Motor neuron (in vitro differentiated cells): ENCODE measurements around the gene PHTF2. TPM values are rescaled to one million over a fixed set of nuclear protein-coding genes. Genes with fewer than 3 reads are reported as not detected.
A peak's percentile ranks its signal among the peaks of the same experiment; 100 is the strongest.

Experiments used
- ATAC-seq, 8 experiments: fragments of 200-7000 bp; cut with Tn5 transposase; replicated peaks in 6 of 8; 2 replicates each; pipeline ENCODE4 v1.8.0; 2021; ENCODE audit warnings: mild to moderate bottlenecking in 8 of 8, moderate library complexity in 8 of 8
- H3K27ac ChIP-seq, 2 donors: fragments of 250-450 bp; sonication (Bioruptor Pico); 2 replicates each; pipeline ENCODE4 v1.9.0; 2021; ENCODE audit warnings: antibody characterized with exemption in 2 of 2, mild to moderate bottlenecking in 2 of 2, moderate library complexity in 1 of 2
- H3K4me1 ChIP-seq, 2 donors: fragments of 250-450 bp; sonication (Bioruptor Pico); replicated peaks in 1 of 2; 2 replicates each; pipeline ENCODE4 v1.6.1; 2021; ENCODE audit warnings: antibody characterized with exemption in 2 of 2, mild to moderate bottlenecking in 2 of 2, moderate library complexity in 1 of 2
- H3K4me3 ChIP-seq, 5 donors: fragments of 250-450 bp; sonication (Bioruptor Pico); 2 replicates each; pipeline ENCODE4 v1.9.0; 2021; ENCODE audit warnings: antibody characterized with exemption in 5 of 5, mild to moderate bottlenecking in 5 of 5, moderate library complexity in 4 of 5
- WGBS, 10 experiments: fragments of 450-650 bp; shearing (Covaris generic); methylation state at CpG; one replicate each; pipeline ENCODE4 v1.0.0; 2022; 5-methylcytosine and 5-hydroxymethylcytosine counted together
- in situ Hi-C, 9 experiments: fragments of 400-800 bp; cut with MboI; loops; one replicate each; pipeline ENCODE4 v1.15.0; 2021; ENCODE audit warnings: low sequenced_read_pairs in 9 of 9, low pct_unique_long_range_greater_than_20kb in 2 of 9; ENCODE audit not compliant: unreplicated experiment in 9 of 9
- total RNA-seq, 8 experiments: library from RNA; unstranded; fragments of 300-600 nt; gene quantifications; 2 replicates each; pipeline versions ENCODE4 v1.2.3 to v1.2.4, GENCODE V29; 2022

The PHTF2 gene
- total RNA-seq = 10 to 100 TPM; 15.9 to 36.9 (median 19.4) TPM

DNA sequence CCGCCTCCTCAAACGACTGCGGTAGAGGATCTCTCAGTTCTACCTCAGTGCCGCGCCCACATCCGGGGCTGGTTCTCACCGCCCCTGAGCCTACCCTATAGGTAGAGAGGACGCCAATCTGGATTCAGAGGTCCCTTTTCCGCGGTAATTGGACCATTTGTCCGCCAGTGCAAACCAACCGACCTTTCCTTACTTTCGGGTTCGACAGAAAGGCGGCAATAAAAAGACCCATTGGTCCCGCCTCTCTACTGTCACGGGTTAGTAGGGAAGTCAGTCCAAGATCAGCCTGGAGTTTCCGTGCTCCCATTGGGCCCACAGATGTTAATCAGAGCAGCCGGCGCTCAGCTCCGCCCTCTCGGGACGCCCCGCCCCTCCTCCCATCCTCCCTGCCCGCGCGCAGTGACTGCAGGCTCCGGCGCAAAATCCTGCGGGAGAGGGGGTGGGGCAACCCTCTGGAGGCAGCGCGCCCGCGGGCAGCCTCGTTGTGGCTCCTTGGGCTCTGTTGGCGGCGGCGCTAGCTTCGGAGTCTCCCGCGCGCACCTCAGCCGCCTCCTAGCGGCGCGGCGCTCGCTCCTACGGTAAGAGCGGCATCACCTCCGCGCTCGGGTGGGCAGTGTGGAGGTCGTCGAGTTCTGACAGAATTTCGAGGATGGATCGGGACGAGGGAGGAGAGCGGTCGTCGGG is at the start of gene PHTF2, which contains the start of gene TMEM60:
Gene PHTF2, plus strand, starts transcription at position 380 of the 684 bp plus-strand sequence.
Gene TMEM60, minus strand, starts transcription at position 41 of the 684 bp plus-strand sequence. CDS start 4,061 bp downstream, outside the sequence.
- H3K4me1 ChIP-seq = peaks cover 7 to 15% of the 10 kb centered on the region in 2 donors
- peak within 1 kb of the TSS; percentile 76 to 86 for H3K27ac ChIP-seq
- 0 to 1% (median 0%) methylated on average over 4 to 20 of the region's 61 CpGs; no CpG with 5 or more reads in 5 of the 10 experiments for WGBS, 10 experiments
- ATAC-seq = peak; percentile 87 to 92 (median 92)
- in situ Hi-C loops = no loop called here
- peak within 1 kb of the TSS; percentile 72 to 88 (median 79) for H3K4me3 ChIP-seq

DNA sequence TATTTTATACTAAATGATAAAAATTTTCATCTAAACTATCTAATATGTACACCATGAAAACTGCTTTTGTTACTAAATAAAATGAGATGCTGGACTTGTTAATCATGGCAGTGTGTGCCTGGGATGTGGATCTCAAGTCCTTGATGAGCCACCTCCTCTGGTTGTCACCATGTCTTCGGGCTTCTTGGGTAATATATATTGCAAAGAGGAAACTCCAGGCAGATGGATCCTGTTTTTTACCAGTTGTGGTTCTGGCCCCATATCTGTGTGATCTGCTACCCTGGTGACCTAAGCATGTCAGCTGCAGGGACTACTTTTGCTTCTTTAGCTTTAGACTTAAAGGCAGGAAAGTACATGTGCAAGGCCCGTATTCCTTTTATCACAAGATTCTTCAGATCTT is 46.6 kb upstream of the PHTF2 start:
- in situ Hi-C loops = loop anchor here in 6 of 9 experiments (25.0 kb wide), 1 partner anchor 90 kb away; no protein-coding TSS in a partner anchor
- 57 to 100% (median 77%) methylated on average over 1 to 2 of the region's 2 CpGs; no CpG with 5 or more reads in 4 of the 10 experiments for WGBS, 10 experiments
- no peaks in the 10 kb centered on the region for H3K4me1 ChIP-seq

DNA sequence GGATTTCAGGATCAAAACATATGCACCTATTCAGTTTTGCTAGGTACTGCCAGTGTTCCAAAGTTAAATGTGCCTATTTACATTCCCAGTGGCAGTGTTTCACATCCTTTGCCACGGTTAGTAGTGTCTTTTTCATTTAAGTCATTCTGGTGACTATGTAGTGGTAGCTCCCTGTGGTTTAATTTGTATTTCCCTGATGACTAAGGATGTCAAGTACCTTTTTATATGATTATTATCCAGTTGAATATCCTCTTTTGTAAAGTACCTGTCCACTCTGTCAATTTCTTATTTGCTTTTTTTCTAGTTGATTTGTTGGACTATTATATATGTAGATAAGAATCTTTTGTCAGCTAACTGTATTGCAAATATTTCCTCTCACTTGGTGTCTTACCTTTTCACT is 45.4 kb upstream of the PHTF2 start:
- in situ Hi-C loops = loop anchor here in 6 of 9 experiments (25.0 kb wide), 1 partner anchor 91 kb away; no protein-coding TSS in a partner anchor
- Histone ChIP-seq H3K27ac (no peak overlapping the region), H3K4me1 (no peaks in the 10 kb centered on the region), H3K4me3 (no peak overlapping the region)
- 0 to 90% (median 78%) methylated on average over 1 of the region's 1 CpG; no CpG with 5 or more reads in 3 of the 10 experiments for WGBS, 10 experiments
- ATAC-seq = no peak

More for the DNA sequence above, 46.6 kb upstream of the PHTF2 start:
- no peak for ATAC-seq
- Histone ChIP-seq H3K27ac (no peak overlapping the region), H3K4me3 (no peak overlapping the region)

DNA sequence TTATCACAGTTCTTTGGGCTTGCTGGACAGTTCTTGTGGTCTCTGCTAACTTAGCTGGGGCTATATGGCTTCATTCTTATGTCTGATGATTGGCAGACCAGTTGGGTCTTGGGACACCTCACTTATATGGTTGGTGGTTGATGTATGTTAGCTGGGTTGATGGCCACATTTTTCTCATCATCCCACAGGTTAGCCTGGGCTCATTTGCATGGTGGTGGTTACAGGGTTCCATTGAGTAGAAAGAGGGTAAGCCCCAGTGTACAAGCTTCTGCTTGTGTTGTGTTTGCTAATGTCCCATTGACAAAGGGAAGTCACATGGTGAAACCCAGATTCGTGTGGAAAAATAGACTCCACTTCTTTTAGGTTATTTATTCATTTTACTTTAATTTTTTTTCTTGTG is 41.0 kb upstream of the PHTF2 start:
- in situ Hi-C loops = loop anchor here in 6 of 9 experiments (25.0 kb wide), 1 partner anchor 95 kb away; no protein-coding TSS in a partner anchor
- Histone ChIP-seq H3K4me3 (no peak overlapping the region), H3K27ac (no peak overlapping the region), H3K4me1 (no peaks in the 10 kb centered on the region)
- ATAC-seq = no peak
- 50 to 100% (median 80%) methylated on average over 1 of the region's 1 CpG; no CpG with 5 or more reads in 3 of the 10 experiments for WGBS, 10 experiments

DNA sequence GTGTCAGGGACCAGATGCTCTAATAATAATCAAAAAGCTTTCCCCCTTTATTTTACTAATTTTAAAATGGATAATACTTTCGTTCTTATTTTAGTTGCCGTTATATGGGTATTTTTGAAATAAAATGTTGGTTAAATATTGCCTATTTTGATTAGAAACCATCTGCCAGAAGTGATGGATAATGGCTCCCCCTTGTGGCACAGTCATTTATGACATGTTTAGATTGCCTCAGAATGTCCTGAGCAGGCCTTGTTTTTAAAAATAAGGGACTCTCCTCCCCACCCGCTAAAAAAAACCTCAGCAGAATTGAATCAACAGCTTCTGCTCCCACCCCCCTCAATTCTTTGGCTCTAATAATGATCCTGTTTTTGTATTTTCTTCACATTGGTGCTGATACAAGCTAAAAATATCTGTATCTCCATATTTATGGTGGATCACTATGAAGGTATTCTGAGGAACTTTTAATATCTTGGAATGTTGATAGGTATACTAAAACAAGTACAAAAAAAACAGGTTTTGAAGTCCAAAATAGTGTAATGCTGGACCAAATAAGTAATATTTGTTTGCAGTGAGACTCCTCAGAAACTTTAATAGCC is 39.2 kb upstream of the PHTF2 start:
- 0 to 17% (median 2%) methylated on average over 2 to 3 of the region's 3 CpGs; no CpG with 5 or more reads in 2 of the 10 experiments for WGBS, 10 experiments
- Histone ChIP-seq H3K27ac (no peak overlapping the region), H3K4me1 (no peaks in the 10 kb centered on the region), H3K4me3 (no peak overlapping the region)
- in situ Hi-C loops = loop anchor here in 6 of 9 experiments (25.0 kb wide), 1 partner anchor 97 kb away; no protein-coding TSS in a partner anchor
- ATAC-seq = peak in 6 of 8 experiments; percentile 40 to 75 (median 52)

DNA sequence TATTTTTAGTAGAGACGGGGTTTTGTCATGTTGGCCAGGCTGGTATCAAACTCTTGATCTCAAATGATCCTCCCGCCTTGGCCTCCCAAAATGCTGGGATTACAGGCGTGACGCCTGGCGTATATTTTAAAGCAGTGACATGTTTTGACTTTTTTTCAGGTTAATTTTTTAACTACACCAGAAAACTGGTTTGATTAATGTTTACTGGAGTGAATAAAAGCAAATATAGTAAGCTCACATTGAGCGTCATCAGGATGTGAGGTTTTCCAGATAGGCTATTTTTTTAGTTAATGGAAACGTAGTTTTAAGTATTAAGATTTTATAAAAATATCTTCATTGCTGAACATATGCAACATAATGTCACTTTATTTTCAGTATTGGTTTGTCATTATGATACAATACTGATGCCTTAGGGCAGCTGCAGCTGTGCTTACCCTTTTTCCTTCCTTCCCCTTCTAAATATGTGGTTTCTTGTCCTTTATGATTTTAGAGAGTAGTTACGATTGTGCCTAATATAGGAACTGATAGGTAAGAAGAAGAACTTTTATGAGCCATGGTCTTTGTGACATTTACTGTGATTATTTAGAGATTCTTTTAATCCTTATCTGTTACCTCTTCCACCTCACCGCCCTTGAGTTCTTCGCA is 37.6 kb upstream of the PHTF2 start:
- in situ Hi-C loops = loop anchor here in 6 of 9 experiments (25.0 kb wide), 1 partner anchor 99 kb away; no protein-coding TSS in a partner anchor
- WGBS, 10 experiments = 86 to 100% (median 97%) methylated on average over 6 to 10 of the region's 10 CpGs; no CpG with 5 or more reads in 1 of the 10 experiments
- no peaks in the 10 kb centered on the region for H3K4me1 ChIP-seq
- H3K4me3 ChIP-seq = no peak overlapping the region
- no peak for ATAC-seq
- no peak overlapping the region for H3K27ac ChIP-seq

DNA sequence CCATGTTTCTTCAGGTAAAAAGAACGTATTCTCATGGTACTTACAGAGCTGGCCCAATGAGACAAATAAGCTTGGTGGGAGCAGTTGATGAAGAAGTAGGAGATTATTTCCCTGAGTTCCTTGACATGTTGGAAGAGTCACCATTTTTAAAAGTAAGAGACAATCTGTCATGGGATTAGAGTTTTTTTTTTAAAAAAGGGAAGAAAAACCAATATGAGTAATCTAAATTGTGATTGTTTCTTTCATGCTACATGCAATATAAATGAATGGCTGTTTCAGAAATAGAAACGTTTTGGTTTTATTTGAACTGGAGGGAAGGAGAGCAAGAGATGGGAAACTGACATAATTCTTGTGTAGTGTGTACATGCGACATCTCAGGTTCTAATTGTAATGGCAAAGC is 33.1 kb upstream of the PHTF2 start:
- Histone ChIP-seq H3K4me3 (no peak overlapping the region), H3K4me1 (no peaks in the 10 kb centered on the region), H3K27ac (no peak overlapping the region)
- WGBS, 10 experiments = 67 to 100% (median 80%) methylated on average over 1 to 3 of the region's 3 CpGs
- no peak for ATAC-seq
- in situ Hi-C loops = loop anchor here in 6 of 9 experiments (25.0 kb wide), 1 partner anchor 103 kb away; no protein-coding TSS in a partner anchor

DNA sequence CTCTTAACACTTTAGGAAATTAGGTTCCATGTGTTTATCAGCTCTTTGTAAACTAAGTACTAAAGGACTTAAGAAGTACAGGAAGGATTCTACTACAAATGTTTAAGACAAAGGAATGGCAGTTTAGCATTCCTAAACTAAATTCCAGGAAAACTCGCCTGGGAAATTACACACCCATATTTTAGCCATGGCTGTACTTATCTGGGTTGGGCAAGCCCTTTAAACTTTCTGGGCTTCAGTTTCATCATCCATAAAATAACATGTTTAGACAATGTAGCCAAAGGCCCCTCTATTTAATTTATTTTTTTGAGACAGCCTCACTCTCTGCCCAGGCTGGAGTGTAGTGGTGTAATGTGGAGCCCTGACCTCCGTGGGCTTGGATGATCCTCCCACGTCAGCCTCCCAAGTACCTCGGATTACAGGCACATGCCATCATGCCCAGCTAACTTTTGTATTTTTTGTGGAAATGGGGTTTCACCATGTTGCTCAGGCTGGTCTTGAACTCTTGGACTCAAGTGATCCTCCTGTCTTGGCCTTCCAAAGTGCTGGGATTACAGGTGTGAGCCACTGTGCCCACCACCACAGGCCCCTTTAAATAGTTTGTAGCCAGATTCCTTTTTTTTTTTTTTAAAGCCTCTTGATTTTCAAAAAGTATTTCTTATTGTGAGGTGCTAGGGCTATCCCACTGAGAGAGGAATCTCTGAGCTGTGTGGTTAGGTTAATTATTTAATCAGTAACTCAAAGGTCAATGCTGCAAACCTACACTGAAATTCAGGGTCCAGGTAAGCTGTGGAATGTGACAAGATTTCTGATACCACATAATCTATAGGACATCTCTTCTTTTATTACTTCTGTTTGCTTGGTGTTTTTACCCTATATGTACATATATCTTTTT is 32.4 kb upstream of the PHTF2 start:
- in situ Hi-C loops = loop anchor here in 6 of 9 experiments (25.0 kb wide), 1 partner anchor 104 kb away; no protein-coding TSS in a partner anchor
- no peak overlapping the region for H3K27ac ChIP-seq
- ATAC-seq = no peak
- no peak overlapping the region for H3K4me3 ChIP-seq
- 88 to 100% (median 100%) methylated on average over 1 to 3 of the region's 4 CpGs; no CpG with 5 or more reads in 5 of the 10 experiments for WGBS, 10 experiments
- no peaks in the 10 kb centered on the region for H3K4me1 ChIP-seq

DNA sequence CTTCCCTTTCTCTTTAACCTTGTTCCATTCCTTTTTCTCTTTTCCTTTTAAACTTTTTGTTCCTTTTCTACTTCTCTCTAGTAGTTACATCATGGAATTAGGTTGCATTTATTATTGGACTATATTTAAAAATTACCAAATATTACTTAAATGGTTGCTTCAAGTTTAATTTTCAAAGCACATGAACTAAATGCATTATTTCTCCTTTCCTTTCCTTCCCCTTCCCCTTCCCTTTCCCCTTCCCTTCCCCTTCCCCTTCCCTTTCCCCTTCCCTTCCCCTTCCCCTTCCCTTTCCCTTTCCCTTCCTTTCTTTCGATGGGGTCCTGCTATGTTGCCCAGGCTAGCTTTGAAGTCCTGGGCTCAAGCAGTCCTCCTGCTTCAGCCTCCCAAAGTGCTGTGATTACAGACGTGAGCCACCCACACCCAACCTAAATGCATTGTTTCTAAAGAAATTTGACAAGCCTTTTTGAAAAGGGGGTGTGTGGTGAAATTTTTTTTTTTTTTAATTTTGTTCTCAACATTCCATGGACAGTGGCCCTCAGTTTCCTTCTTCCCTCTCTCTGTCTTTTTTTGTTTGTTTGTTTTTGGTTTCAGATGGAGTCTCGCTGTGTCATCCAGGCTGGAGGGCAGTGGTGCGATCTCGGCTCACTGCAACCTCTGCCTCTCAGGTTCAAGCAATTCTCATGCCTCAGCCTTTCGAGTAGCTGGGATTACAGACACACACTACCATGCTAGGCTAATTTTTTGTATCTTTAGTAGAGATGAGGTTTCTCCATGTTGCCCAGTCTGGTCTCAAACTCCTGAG is 31.6 kb upstream of the PHTF2 start:
- no peak for ATAC-seq
- in situ Hi-C loops = loop anchor here in 6 of 9 experiments (25.0 kb wide), 1 partner anchor 105 kb away; no protein-coding TSS in a partner anchor
- no peaks in the 10 kb centered on the region for H3K4me1 ChIP-seq
- 80 to 100% (median 100%) methylated on average over 1 to 4 of the region's 6 CpGs; no CpG with 5 or more reads in 1 of the 10 experiments for WGBS, 10 experiments
- no peak overlapping the region for H3K4me3 ChIP-seq
- no peak overlapping the region for H3K27ac ChIP-seq

DNA sequence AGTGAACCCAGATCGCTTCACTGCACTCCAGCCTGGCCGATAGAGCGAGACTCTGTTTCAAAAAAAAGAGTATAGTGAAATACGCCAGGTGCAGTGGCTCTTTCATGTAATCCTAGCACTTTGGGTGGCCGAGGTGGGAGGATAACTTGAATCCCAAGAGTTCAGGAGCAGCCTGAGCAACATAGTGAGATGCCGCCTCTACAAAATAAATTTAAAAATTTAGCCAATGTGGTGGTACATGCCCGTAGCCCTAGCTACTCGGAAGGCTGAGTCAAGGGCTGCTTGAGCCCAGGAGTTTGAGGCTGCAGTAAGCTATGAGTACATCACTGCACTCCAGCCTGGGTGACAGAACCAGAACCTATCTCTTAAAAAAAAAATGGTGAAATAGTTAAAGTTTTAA is 28.3 kb upstream of the PHTF2 start:
- in situ Hi-C loops = loop anchor here in 6 of 9 experiments (25.0 kb wide), 1 partner anchor 108 kb away; no protein-coding TSS in a partner anchor
- Histone ChIP-seq H3K27ac (no peak overlapping the region), H3K4me3 (no peak overlapping the region), H3K4me1 (no peaks in the 10 kb centered on the region)
- ATAC-seq = no peak
- 69 to 100% (median 86%) methylated on average over 1 to 7 of the region's 8 CpGs; no CpG with 5 or more reads in 3 of the 10 experiments for WGBS, 10 experiments

DNA sequence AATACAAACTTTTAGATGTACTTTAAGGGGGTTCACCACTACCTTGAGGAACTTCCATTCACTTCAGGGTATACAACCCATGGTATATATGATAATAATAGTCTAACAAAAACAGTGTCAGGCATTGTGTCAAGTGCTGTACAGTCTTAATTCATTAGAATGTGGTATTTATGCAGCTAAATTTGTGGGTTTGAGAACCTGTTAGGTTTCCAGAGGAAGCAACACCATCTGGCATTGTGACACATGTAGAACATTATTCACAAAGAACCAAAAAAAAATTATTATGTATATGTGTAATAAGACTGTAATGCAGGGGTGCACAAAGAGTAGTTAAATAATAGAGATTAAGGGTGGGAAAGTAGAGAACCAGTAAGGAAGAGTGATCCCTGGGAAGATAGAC is 26.7 kb upstream of the PHTF2 start:
- in situ Hi-C loops = loop anchor here in 6 of 9 experiments (25.0 kb wide), 1 partner anchor 110 kb away; no protein-coding TSS in a partner anchor
- peak in 2 of 8 experiments; percentile 24 to 30 for ATAC-seq
- no peaks in the 10 kb centered on the region for H3K4me1 ChIP-seq
- H3K4me3 ChIP-seq = no peak overlapping the region
- no peak overlapping the region for H3K27ac ChIP-seq
